SU-DHL-6 (cell line): Measurements from ENCODE around the gene TAF1L.

Source experiments
- CTCF ChIP-seq: fragments of 200-600 bp; sonication (generic); IDR thresholded peaks from one replicate; pipeline ENCODE4 v1.5.1; 2017; ENCODE audit warnings: antibody characterized with exemption, mild to moderate bottlenecking, low read length, moderate library complexity; ENCODE audit not compliant: insufficient read depth, poor library complexity, severe bottlenecking
- EZH2phosphoT487 ChIP-seq: fragments of 200-600 bp; sonication (generic), shearing (Covaris generic); conservative IDR thresholded peaks from 2 replicates; pipeline ENCODE4 v1.6.1; 2018; ENCODE audit warnings: mild to moderate bottlenecking, antibody characterized with exemption, low read length, moderate library complexity, mixed read lengths

GRCh38 chr9:32665101-32665500, 29.6 kb upstream of the TAF1L start:
- TF ChIP-seq CTCF (no peak), EZH2phosphoT487 (no peak)
